Measurements from ENCODE around the gene NPTXR. TPM values are rescaled to one million over a fixed set of nuclear protein-coding genes. Genes with fewer than 3 reads are reported as not detected.

NPTXR gene
- total RNA-seq, 1 donor from 2014 or later = 9.3 TPM

GRCh38 chr22:38770257-38770949 lies 73.4 kb downstream of the NPTXR start:
- Mint-ChIP-seq H3K9me3 (no peaks in the 10 kb centered on the region), H3K27me3 (ENCODE audit: low read depth) (no peaks in the 10 kb centered on the region), H3K4me3 (no peak overlapping the region), H3K4me1 (no peaks in the 10 kb centered on the region), H3K36me3 (ENCODE audit: low read depth) (no peaks in the 10 kb centered on the region), H3K27ac (ENCODE audit: unreplicated experiment) (no peak overlapping the region)
- no peak for TF ChIP-seq CTCF (conservative IDR thresholded peaks at IDR 0.05)
- DNase-seq (ENCODE audit: low read depth, low spot score) = no peak

Other genes with a start within 250 kb of the NPTXR start
- 7.3 and 7.8 TPM in 2 replicates for gene FAM227A, start 187.6 kb downstream of the NPTXR start, total RNA-seq
- gene CBY1, start 187.4 kb downstream of the NPTXR start, total RNA-seq = 39.1 and 39.4 TPM in 2 replicates
- gene TOMM22, start 162.1 kb downstream of the NPTXR start, total RNA-seq = 105 and 107 TPM in 2 replicates
- gene JOSD1, start 143.1 kb downstream of the NPTXR start, total RNA-seq = 50.5 and 51.8 TPM in 2 replicates
- 73.3 and 75.6 TPM in 2 replicates for gene GTPBP1, start 138.1 kb downstream of the NPTXR start, total RNA-seq
- 39.0 and 41.7 TPM in 2 replicates for gene SUN2, start 88.0 kb downstream of the NPTXR start, total RNA-seq
- gene DNAL4, start 49.9 kb downstream of the NPTXR start, total RNA-seq = 18.0 and 18.9 TPM in 2 replicates
- 45.8 and 48.2 TPM in 2 replicates for gene CBX6, start 28.2 kb upstream of the NPTXR start, total RNA-seq
- gene APOBEC3A, start 113.6 kb upstream of the NPTXR start, total RNA-seq = not detected in 2 replicates
- gene APOBEC3B, start 138.3 kb upstream of the NPTXR start, total RNA-seq = 12.3 and 14.5 TPM in 2 replicates
- gene APOBEC3C, start 170.2 kb upstream of the NPTXR start, total RNA-seq = 8.1 and 9.5 TPM in 2 replicates
- 1.1 and 1.4 TPM in 2 replicates for gene APOBEC3D, start 177.1 kb upstream of the NPTXR start, total RNA-seq
- gene APOBEC3F, start 196.8 kb upstream of the NPTXR start, total RNA-seq = 5.9 and 6.7 TPM in 2 replicates
- 1.3 and 2.1 TPM in 2 replicates for gene APOBEC3G, start 233.2 kb upstream of the NPTXR start, total RNA-seq